Mammary epithelial cell (primary cell): ENCODE measurements around the gene IFIT1B.

Experiments used
- CTCF ChIP-seq, 2 donors: IDR thresholded peaks in 1 of 2; conservative IDR thresholded peaks in 1 of 2; 2 replicates each; pipeline ENCODE4 v1.5.1; 2011 to 2012; ENCODE audit warnings: inconsistent platforms in 2 of 2, low read length in 2 of 2, mild to moderate bottlenecking in 2 of 2, control low read depth in 1 of 2, low read depth in 1 of 2; ENCODE audit not compliant: insufficient read depth in 1 of 2; ENCODE audit errors: extremely low read depth in 1 of 2
- EZH2 ChIP-seq: IDR thresholded peaks from 2 replicates; pipeline ENCODE4 v1.6.1; 2012; ENCODE audit warnings: low read length, inconsistent platforms, borderline replicate concordance

GRCh38 chr10:89336241-89336640, 41.6 kb upstream of the IFIT1B start:
- TF ChIP-seq CTCF (conservative IDR thresholded peaks at IDR 0.05 in 1 of 2, IDR thresholded peaks at IDR 0.05 in 1 of 2; ENCODE audit: extremely low read depth in 1 of 2, insufficient read depth in 1 of 2, low read depth in 1 of 2, low read length in 2 of 2), result no peak
- no peak for TF ChIP-seq EZH2
